Breast epithelium (tissue), 3 donors: ENCODE results near the gene ATP8B3.

ENCODE experiments used
- POLR2A ChIP-seq: fragments of 450-650 bp; IDR thresholded peaks from one replicate; pipeline ENCODE4 v1.6.1; 2016; ENCODE audit warnings: antibody characterized with exemption, mild to moderate bottlenecking, moderate library complexity
- POLR2AphosphoS5 ChIP-seq, 3 donors: sonication (generic); formaldehyde crosslinking; IDR thresholded peaks; one replicate each; pipeline ENCODE4 v1.6.1; 2017; ENCODE audit warnings: antibody characterized with exemption in 3 of 3
- TF ChIP-seq, protein P1 (sequence below), 3 donors: fragments of 450-650 bp; IDR thresholded peaks; one replicate each; pipeline ENCODE4 v1.5.1; 2016 to 2017; ENCODE audit warnings: antibody characterized with exemption in 3 of 3, mild to moderate bottlenecking in 3 of 3, moderate library complexity in 3 of 3

DNA sequence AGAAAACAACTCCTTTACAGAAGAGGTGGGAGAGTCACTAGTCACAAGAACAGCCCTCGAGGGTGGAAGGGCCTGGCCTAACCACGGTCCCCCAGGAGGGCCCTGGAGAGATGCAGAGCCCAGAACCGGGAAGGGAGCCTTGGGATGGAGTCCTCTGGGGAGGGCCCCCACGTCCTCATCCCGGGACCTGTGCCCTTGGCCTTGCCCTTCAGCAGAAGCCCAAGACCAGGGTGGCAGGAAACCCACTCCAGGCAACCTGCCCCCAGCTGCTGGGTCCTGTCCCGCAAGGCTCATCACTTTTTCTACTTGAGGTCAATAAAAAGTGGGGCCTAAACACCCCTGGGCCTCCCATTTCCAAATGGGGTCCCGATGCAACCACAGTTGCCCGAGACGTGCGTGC, 2.3 kb upstream of the ATP8B3 start:
- no peak for TF ChIP-seq POLR2A
- TF ChIP-seq, protein P1, sequence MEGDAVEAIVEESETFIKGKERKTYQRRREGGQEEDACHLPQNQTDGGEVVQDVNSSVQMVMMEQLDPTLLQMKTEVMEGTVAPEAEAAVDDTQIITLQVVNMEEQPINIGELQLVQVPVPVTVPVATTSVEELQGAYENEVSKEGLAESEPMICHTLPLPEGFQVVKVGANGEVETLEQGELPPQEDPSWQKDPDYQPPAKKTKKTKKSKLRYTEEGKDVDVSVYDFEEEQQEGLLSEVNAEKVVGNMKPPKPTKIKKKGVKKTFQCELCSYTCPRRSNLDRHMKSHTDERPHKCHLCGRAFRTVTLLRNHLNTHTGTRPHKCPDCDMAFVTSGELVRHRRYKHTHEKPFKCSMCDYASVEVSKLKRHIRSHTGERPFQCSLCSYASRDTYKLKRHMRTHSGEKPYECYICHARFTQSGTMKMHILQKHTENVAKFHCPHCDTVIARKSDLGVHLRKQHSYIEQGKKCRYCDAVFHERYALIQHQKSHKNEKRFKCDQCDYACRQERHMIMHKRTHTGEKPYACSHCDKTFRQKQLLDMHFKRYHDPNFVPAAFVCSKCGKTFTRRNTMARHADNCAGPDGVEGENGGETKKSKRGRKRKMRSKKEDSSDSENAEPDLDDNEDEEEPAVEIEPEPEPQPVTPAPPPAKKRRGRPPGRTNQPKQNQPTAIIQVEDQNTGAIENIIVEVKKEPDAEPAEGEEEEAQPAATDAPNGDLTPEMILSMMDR (IDR thresholded peaks at IDR 0.05) = no peak
- no peak for TF ChIP-seq POLR2AphosphoS5 (IDR thresholded peaks at IDR 0.05)
